HEK293 (cell line): ENCODE measurements around the gene KLF16.

Experiments
- CTCF ChIA-PET: fragments of 350-600 bp; formaldehyde crosslinking; extraction: SDS; loops from one replicate; lab custom pipeline; 2021; ENCODE audit warnings: antibody characterized with exemption; lab: Yijun Ruan, JAX
- POLR2A ChIA-PET: fragments of 300-600 bp; formaldehyde crosslinking; extraction: SDS; loops from one replicate; lab custom pipeline; 2020; ENCODE audit warnings: antibody characterized with exemption, inconsistent platforms; lab: Yijun Ruan, JAX
- H3K27ac ChIP-seq: fragments of 200-500 bp; sonication (Bioruptor generic); 2 replicates; pipeline ENCODE4 v1.5.1; 2014; ENCODE audit warnings: low read depth, low read length, control low read depth, inconsistent platforms; ENCODE audit errors: extremely low read depth
- H3K36me3 ChIP-seq, 2 experiments: fragments of 200-500 bp in 1 of 2; sonication (Bioruptor generic) in 1 of 2; 1 replicate in 1 of 2; 2 replicates in 1 of 2; pipeline ENCODE4 v1.5.1; 2014 to 2017; ENCODE audit warnings: inconsistent platforms in 2 of 2, low read length in 2 of 2; ENCODE audit not compliant: control insufficient read depth in 2 of 2, insufficient read depth in 1 of 2
- H3K4me1 ChIP-seq: fragments of 200-500 bp; sonication (Bioruptor generic); 2 replicates; pipeline ENCODE4 v1.5.1; 2014; ENCODE audit warnings: mild to moderate bottlenecking, low read length, inconsistent platforms; ENCODE audit not compliant: control insufficient read depth, insufficient read depth
- H3K4me3 ChIP-seq: 2 replicates; pipeline ENCODE4 v1.5.1; 2011; ENCODE audit warnings: low read depth, mild to moderate bottlenecking, control low read depth, low read length, moderate library complexity
- H3K9me3 ChIP-seq: fragments of 200-500 bp; sonication (Bioruptor generic); 2 replicates; pipeline ENCODE4 v1.5.1; 2014; ENCODE audit warnings: low read depth, low read length, inconsistent platforms; ENCODE audit not compliant: control insufficient read depth, insufficient read depth
- CTCF ChIP-seq: fragments of 450-650 bp; formaldehyde crosslinking; IDR thresholded peaks from 2 replicates; pipeline ENCODE4 v1.5.1; 2016; ENCODE audit warnings: missing biosample characterization, missing genetic modification characterization
- HOXC10 ChIP-seq: sonication (generic); formaldehyde crosslinking; IDR thresholded peaks from 2 replicates; pipeline ENCODE4 v1.8.1; 2023; ENCODE audit warnings: mild to moderate bottlenecking, missing genetic modification reagents
- INSM2 ChIP-seq: fragments of 450-650 bp; formaldehyde crosslinking; IDR thresholded peaks from 2 replicates; pipeline ENCODE4 v1.5.1; 2016; ENCODE audit warnings: missing biosample characterization, missing genetic modification characterization
- KLF10 ChIP-seq: fragments of 450-650 bp; IDR thresholded peaks from 2 replicates; pipeline ENCODE4 v1.5.1; 2018; ENCODE audit warnings: missing biosample characterization, mild to moderate bottlenecking, missing genetic modification characterization
- RBAK ChIP-seq: fragments of 450-650 bp; formaldehyde crosslinking; IDR thresholded peaks from 2 replicates; pipeline ENCODE4 v1.5.1; 2016; ENCODE audit warnings: missing biosample characterization, missing genetic modification characterization
- SALL2 ChIP-seq: fragments of 450-650 bp; formaldehyde crosslinking; IDR thresholded peaks from 2 replicates; pipeline ENCODE4 v1.5.0; 2017; ENCODE audit warnings: missing biosample characterization, mild to moderate bottlenecking, missing genetic modification characterization, borderline replicate concordance
- ZBTB20 ChIP-seq: fragments of 450-650 bp; formaldehyde crosslinking; IDR thresholded peaks from 2 replicates; pipeline ENCODE4 v1.5.1; 2016; ENCODE audit warnings: missing biosample characterization, missing genetic modification characterization
- ZBTB44 ChIP-seq: fragments of 450-650 bp; IDR thresholded peaks from 2 replicates; pipeline ENCODE4 v1.5.1; 2018; ENCODE audit warnings: missing biosample characterization, mild to moderate bottlenecking, missing genetic modification characterization
- ZBTB48 ChIP-seq: fragments of 450-650 bp; formaldehyde crosslinking; IDR thresholded peaks from 2 replicates; pipeline ENCODE4 v1.5.1; 2016; ENCODE audit warnings: missing biosample characterization, missing genetic modification characterization
- ZEB2 ChIP-seq: fragments of 450-650 bp; formaldehyde crosslinking; IDR thresholded peaks from 2 replicates; pipeline ENCODE4 v1.5.1; 2016; ENCODE audit warnings: missing biosample characterization, missing genetic modification characterization
- ZFP37 ChIP-seq: fragments of 450-650 bp; formaldehyde crosslinking; IDR thresholded peaks from 2 replicates; pipeline ENCODE4 v1.5.1; 2016; ENCODE audit warnings: missing biosample characterization, missing genetic modification characterization
- ZNF157 ChIP-seq: fragments of 450-650 bp; formaldehyde crosslinking; IDR thresholded peaks from 2 replicates; pipeline ENCODE4 v1.5.1; 2016; ENCODE audit warnings: missing biosample characterization, missing genetic modification characterization
- ZNF16 ChIP-seq: fragments of 450-650 bp; formaldehyde crosslinking; IDR thresholded peaks from 2 replicates; pipeline ENCODE4 v1.5.1; 2016; ENCODE audit warnings: low read depth, missing biosample characterization, missing genetic modification characterization
- ZNF211 ChIP-seq: fragments of 450-650 bp; formaldehyde crosslinking; IDR thresholded peaks from 2 replicates; pipeline ENCODE4 v1.5.1; 2016; ENCODE audit warnings: low read depth, missing biosample characterization, missing genetic modification characterization
- ZNF366 ChIP-seq: fragments of 450-650 bp; formaldehyde crosslinking; conservative IDR thresholded peaks from 2 replicates; pipeline ENCODE4 v1.5.1; 2016; ENCODE audit warnings: missing biosample characterization, missing genetic modification characterization
- ZNF394 ChIP-seq: fragments of 450-650 bp; formaldehyde crosslinking; IDR thresholded peaks from 2 replicates; pipeline ENCODE4 v1.5.1; 2016; ENCODE audit warnings: missing biosample characterization, missing genetic modification characterization, mild to moderate bottlenecking, moderate library complexity, borderline replicate concordance
- ZNF423 ChIP-seq: fragments of 450-650 bp; formaldehyde crosslinking; IDR thresholded peaks from 2 replicates; pipeline ENCODE4 v1.5.1; 2016; ENCODE audit warnings: missing biosample characterization, missing genetic modification characterization
- ZNF48 ChIP-seq: fragments of 450-650 bp; formaldehyde crosslinking; IDR thresholded peaks from 2 replicates; pipeline ENCODE4 v1.5.1; 2016; ENCODE audit warnings: missing biosample characterization, missing genetic modification characterization
- ZNF530 ChIP-seq: fragments of 450-650 bp; formaldehyde crosslinking; IDR thresholded peaks from 2 replicates; pipeline ENCODE4 v1.5.1; 2016; ENCODE audit warnings: low read depth, missing biosample characterization, missing genetic modification characterization
- ZNF560 ChIP-seq: fragments of 450-650 bp; formaldehyde crosslinking; IDR thresholded peaks from 2 replicates; pipeline ENCODE4 v1.5.1; 2017; ENCODE audit warnings: missing biosample characterization, missing genetic modification characterization, borderline replicate concordance
- ZNF610 ChIP-seq: fragments of 450-650 bp; formaldehyde crosslinking; IDR thresholded peaks from 2 replicates; pipeline ENCODE4 v1.5.1; 2016; ENCODE audit warnings: missing biosample characterization, missing genetic modification characterization, borderline replicate concordance
- ZNF621 ChIP-seq: fragments of 450-650 bp; formaldehyde crosslinking; IDR thresholded peaks from 2 replicates; pipeline ENCODE4 v1.5.1; 2017; ENCODE audit warnings: missing biosample characterization, missing genetic modification characterization
- ZNF624 ChIP-seq: fragments of 450-650 bp; formaldehyde crosslinking; IDR thresholded peaks from 2 replicates; pipeline ENCODE4 v1.5.1; 2017; ENCODE audit warnings: missing biosample characterization, missing genetic modification characterization
- ZNF626 ChIP-seq: fragments of 450-650 bp; sonication (Bioruptor Pico); formaldehyde crosslinking; IDR thresholded peaks from 2 replicates; pipeline ENCODE4 v1.5.1; 2018; ENCODE audit warnings: missing biosample characterization, missing genetic modification characterization, inconsistent platforms
- ZNF747 ChIP-seq: fragments of 450-650 bp; formaldehyde crosslinking; IDR thresholded peaks from 2 replicates; pipeline ENCODE4 v1.5.1; 2016; ENCODE audit warnings: missing biosample characterization, missing genetic modification characterization
- ZXDB ChIP-seq: fragments of 450-650 bp; formaldehyde crosslinking; IDR thresholded peaks from 2 replicates; pipeline ENCODE4 v1.5.1; 2016; ENCODE audit warnings: missing biosample characterization, missing genetic modification characterization
- TF ChIP-seq, protein P1 (sequence below): IDR thresholded peaks from 2 replicates; pipeline ENCODE4 v1.6.1; 2011; ENCODE audit warnings: mild to moderate bottlenecking, low read depth, low read length, borderline replicate concordance
- TF ChIP-seq, protein P2 (sequence below): fragments of 450-650 bp; IDR thresholded peaks from 2 replicates; pipeline ENCODE4 v1.5.1; 2018; ENCODE audit warnings: missing biosample characterization, missing genetic modification characterization

Gene KLF16

DNA sequence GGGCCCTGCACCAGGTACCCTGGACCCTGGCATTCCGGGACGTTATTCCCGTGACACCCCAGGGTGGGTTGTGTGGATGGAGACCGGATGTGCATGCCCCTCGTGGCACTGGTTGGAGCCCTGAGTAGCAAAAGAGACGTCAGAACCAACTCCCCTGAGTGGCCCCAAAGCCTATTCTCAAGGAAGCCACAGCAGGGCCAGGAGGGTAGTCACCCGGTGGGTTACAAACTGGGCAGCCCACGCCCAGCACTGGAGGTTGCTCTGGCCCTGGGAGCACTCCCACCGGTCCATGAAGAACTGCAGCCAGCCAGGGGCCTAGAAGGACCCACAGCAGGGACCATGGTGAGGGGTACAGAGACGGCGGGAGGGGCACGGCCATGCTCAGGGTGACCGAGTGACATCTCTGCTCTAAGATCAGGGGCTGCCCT, 7.5 kb downstream of the KLF16 start:
- H3K4me1 ChIP-seq: peaks cover 19% of the 10 kb centered on the region
- ChIA-PET CTCF (interaction anchor here (0.6 to 3.3 kb wide), 4 partner anchors 9 to 49 kb away, joined by 3 to 13 read pairs (median 4); no protein-coding TSS in a partner anchor), POLR2A (interaction anchor here (0.6 kb wide), 1 partner anchor 20 kb away, joined by 3 read pairs; no protein-coding TSS in a partner anchor)

GRCh38 chr19:1855040-1855827, 8.1 kb downstream of the KLF16 start:
- H3K4me3 ChIP-seq: no peak overlapping the region
- CTCF ChIA-PET: interaction anchor here (1.3 to 3.3 kb wide), 2 partner anchors 9 to 17 kb away, joined by 4 to 13 read pairs; no protein-coding TSS in a partner anchor
- peaks cover 15% of the 10 kb centered on the region for H3K4me1 ChIP-seq
- H3K36me3 ChIP-seq: no peaks in the 10 kb centered on the region
- peak overlapping the region; percentile 46; the same call in 1 of the 2 replicates for H3K27ac ChIP-seq
- no peaks in the 10 kb centered on the region for H3K9me3 ChIP-seq
- POLR2A ChIA-PET: interaction anchor here (0.6 kb wide), 2 partner anchors 13 to 21 kb away, joined by 3 to 5 read pairs; no protein-coding TSS in a partner anchor
- TF ChIP-seq, protein P1, sequence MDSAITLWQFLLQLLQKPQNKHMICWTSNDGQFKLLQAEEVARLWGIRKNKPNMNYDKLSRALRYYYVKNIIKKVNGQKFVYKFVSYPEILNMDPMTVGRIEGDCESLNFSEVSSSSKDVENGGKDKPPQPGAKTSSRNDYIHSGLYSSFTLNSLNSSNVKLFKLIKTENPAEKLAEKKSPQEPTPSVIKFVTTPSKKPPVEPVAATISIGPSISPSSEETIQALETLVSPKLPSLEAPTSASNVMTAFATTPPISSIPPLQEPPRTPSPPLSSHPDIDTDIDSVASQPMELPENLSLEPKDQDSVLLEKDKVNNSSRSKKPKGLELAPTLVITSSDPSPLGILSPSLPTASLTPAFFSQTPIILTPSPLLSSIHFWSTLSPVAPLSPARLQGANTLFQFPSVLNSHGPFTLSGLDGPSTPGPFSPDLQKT: no peak
- no peak for TF ChIP-seq ZNF16
- TF ChIP-seq ZFP37 (tag by site-specific recombination): no peak
- TF ChIP-seq ZEB2 (tag by site-specific recombination): no peak
- TF ChIP-seq RBAK: no peak
- TF ChIP-seq ZNF157 (tag by site-specific recombination): no peak
- TF ChIP-seq ZNF621: no peak
- TF ChIP-seq ZNF626 (tag by site-specific recombination): no peak
- TF ChIP-seq CTCF (tag by site-specific recombination): no peak
- TF ChIP-seq ZNF423: no peak
- TF ChIP-seq ZXDB (tag by site-specific recombination): peak; percentile 77
- TF ChIP-seq, protein P2, sequence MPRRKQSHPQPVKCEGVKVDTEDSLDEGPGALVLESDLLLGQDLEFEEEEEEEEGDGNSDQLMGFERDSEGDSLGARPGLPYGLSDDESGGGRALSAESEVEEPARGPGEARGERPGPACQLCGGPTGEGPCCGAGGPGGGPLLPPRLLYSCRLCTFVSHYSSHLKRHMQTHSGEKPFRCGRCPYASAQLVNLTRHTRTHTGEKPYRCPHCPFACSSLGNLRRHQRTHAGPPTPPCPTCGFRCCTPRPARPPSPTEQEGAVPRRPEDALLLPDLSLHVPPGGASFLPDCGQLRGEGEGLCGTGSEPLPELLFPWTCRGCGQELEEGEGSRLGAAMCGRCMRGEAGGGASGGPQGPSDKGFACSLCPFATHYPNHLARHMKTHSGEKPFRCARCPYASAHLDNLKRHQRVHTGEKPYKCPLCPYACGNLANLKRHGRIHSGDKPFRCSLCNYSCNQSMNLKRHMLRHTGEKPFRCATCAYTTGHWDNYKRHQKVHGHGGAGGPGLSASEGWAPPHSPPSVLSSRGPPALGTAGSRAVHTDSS: no peak
- no peak for TF ChIP-seq ZNF747
- TF ChIP-seq ZBTB44 (tag by site-specific recombination): no peak
- TF ChIP-seq ZNF624 (tag by site-specific recombination): no peak
- no peak for TF ChIP-seq ZNF394 (tag by site-specific recombination)
- TF ChIP-seq ZNF560 (tag by site-specific recombination): no peak
- no peak for TF ChIP-seq ZNF48
- no peak for TF ChIP-seq SALL2

More for the DNA sequence above, 7.5 kb downstream of the KLF16 start:
- Histone ChIP-seq H3K36me3 (no peaks in the 10 kb centered on the region), H3K9me3 (no peaks in the 10 kb centered on the region), H3K27ac (0 out of 2 replicates have a peak overlapping the region, but pooled peaks have one; percentile 11), H3K4me3 (no peak overlapping the region)
- TF ChIP-seq KLF10 (tag by site-specific recombination): no peak
- TF ChIP-seq HOXC10 (CRISPR knock-in tag): no peak
- no peak for TF ChIP-seq ZNF211
- no peak for TF ChIP-seq ZBTB20 (tag by site-specific recombination)
- no peak; the same call in 1 of the 2 replicates for TF ChIP-seq ZBTB48
- no peak for TF ChIP-seq ZNF530 (tag by site-specific recombination)
- TF ChIP-seq ZNF560 (tag by site-specific recombination): no peak
- no peak for TF ChIP-seq ZNF366 (tag by site-specific recombination)
- no peak for TF ChIP-seq INSM2 (tag by site-specific recombination)
- no peak for TF ChIP-seq ZNF610 (tag by site-specific recombination)
